Bronchial epithelial cell (primary cell): Measurements from ENCODE around the gene RNF115. TPM values are rescaled to one million over a fixed set of nuclear protein-coding genes. Genes with fewer than 3 reads are reported as not detected.
A peak's percentile ranks its signal among the peaks of the same experiment; 100 is the strongest.
"Not testable (repeated sequence)": the region's sequence is repeated elsewhere in the genome, so short reads cannot be mapped to it uniquely, and the experiment has no call there.

ENCODE experiments used
- DNase-seq: peaks from one replicate; pipeline ENCODE4 v3.0.0-alpha.2; 2010; ENCODE audit warnings: low read depth
- FAIRE-seq: peaks from 2 replicates; lab custom pipeline; 2011; peaks lifted over from hg19 to GRCh38; lab: Jason Lieb, UNC
- H3K27me3 ChIP-seq: 2 replicates; pipeline ENCODE4 v1.5.1; 2011; ENCODE audit warnings: low read length; ENCODE audit not compliant: control insufficient read depth, insufficient read depth
- H3K36me3 ChIP-seq: 2 replicates; pipeline ENCODE4 v1.5.1; 2011; ENCODE audit warnings: low read length; ENCODE audit not compliant: control insufficient read depth, insufficient read depth
- H3K4me3 ChIP-seq: 2 replicates; pipeline ENCODE4 v1.5.1; 2011; ENCODE audit warnings: mild to moderate bottlenecking, low read depth, low read length, control low read depth
- CTCF ChIP-seq: IDR thresholded peaks from 2 replicates; pipeline ENCODE4 v1.5.1; 2011; ENCODE audit warnings: mild to moderate bottlenecking, moderate library complexity, low read length, control low read depth, inconsistent platforms; ENCODE audit not compliant: insufficient read depth, severe bottlenecking
- total RNA-seq: library from RNA; depleted of rRNA; stranded (reverse); fragments of >200 nt; gene quantifications from 2 replicates; pipeline ENCODE4 v1.2.1, GENCODE V29; 2014

The RNF115 gene
- total RNA-seq, 1 donor from 2014 or later = 9.0 TPM

- H3K27me3 ChIP-seq = no peaks in the 10 kb centered on the region
- H3K4me3 ChIP-seq = no peak overlapping the region
- H3K36me3 ChIP-seq = no peaks in the 10 kb centered on the region
- FAIRE-seq (no peak), DNase-seq (no peak)
- TF ChIP-seq CTCF = no peak
Measured at GRCh38 chr1:145729666-145730436, 94.0 kb downstream of the RNF115 start.

GRCh38 chr1:145729196-145729595, 94.7 kb downstream of the RNF115 start:
- DNase-seq (no peak), FAIRE-seq (no peak)
- no peaks in the 10 kb centered on the region for H3K36me3 ChIP-seq
- H3K4me3 ChIP-seq = no peak overlapping the region
- no peak for TF ChIP-seq CTCF
- no peaks in the 10 kb centered on the region for H3K27me3 ChIP-seq

GRCh38 chr1:145726193-145726592, 97.7 kb downstream of the RNF115 start:
- not testable (repeated sequence) for H3K27me3 ChIP-seq, H3K4me3 ChIP-seq, FAIRE-seq, DNase-seq, H3K36me3 ChIP-seq

GRCh38 chr1:145720878-145721671, 102.8 kb downstream of the RNF115 start:
- TF ChIP-seq CTCF = peak; percentile 92
- no peaks in the 10 kb centered on the region for H3K36me3 ChIP-seq
- peak; percentile 25 for DNase-seq
- H3K4me3 ChIP-seq = peak overlapping the region; percentile 14
- FAIRE-seq = no peak
- H3K27me3 ChIP-seq = no peaks in the 10 kb centered on the region

GRCh38 chr1:145720556-145720877, 103.4 kb downstream of the RNF115 start:
- DNase-seq (peak; percentile 82), FAIRE-seq (no peak)
- no peak overlapping the region for H3K4me3 ChIP-seq
- no peaks in the 10 kb centered on the region for H3K36me3 ChIP-seq
- TF ChIP-seq CTCF = no peak
- H3K27me3 ChIP-seq = no peaks in the 10 kb centered on the region

GRCh38 chr1:145719230-145720079, 104.4 kb downstream of the RNF115 start, which contains the start of gene CD160:
Gene CD160, plus strand, starts transcription at chr1:145719499. Its CDS starts 8,829 bp downstream, at chr1:145728328.
- TF ChIP-seq CTCF = no peak
- Histone ChIP-seq H3K27me3 (no peaks in the 10 kb centered on the region), H3K4me3 (no peak within 1 kb of the TSS), H3K36me3 (no peaks in the 10 kb centered on the region)
- DNase-seq = no peak
- FAIRE-seq = no peak

- not testable (repeated sequence) for FAIRE-seq, H3K27me3 ChIP-seq, DNase-seq, H3K36me3 ChIP-seq, H3K4me3 ChIP-seq
Measured at GRCh38 chr1:145718465-145718864, 105.4 kb downstream of the RNF115 start.
